ENCODE data around the gene GABBR2. TPM values are rescaled to one million over a fixed set of nuclear protein-coding genes. Genes with fewer than 3 reads are reported as not detected.

Gene GABBR2
- total RNA-seq, 2 donors from 2014 or later = 1.2 to 1.3 TPM

DNA sequence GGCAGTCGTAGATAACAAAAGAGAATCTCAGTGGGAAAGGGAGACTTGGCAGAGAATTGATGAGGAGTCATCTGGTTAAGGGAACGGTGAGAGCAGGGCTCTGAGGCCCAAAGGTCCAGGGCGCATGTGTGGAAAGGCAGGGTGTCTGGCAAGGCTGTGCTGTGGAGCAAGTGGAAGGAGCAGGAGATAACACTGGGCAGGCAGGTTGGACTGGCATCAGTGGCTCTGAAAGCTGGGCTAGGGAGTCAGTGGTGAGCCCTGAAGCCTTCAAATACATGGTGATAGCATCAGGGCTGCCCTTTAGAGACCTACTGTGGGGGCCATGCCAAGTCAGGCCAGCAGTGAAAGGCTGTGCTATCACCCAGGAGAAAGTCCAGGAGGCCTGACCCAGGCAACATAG, 131.3 kb downstream of the GABBR2 start:
- peaks cover 8% of the 10 kb centered on the region for H3K27me3 Mint-ChIP-seq (ENCODE audit: insufficient read depth)
- no peaks in the 10 kb centered on the region for H3K36me3 Mint-ChIP-seq (ENCODE audit: low read depth)
- whole genome bisulfite sequencing, 2 experiments (ENCODE audit: insufficient coverage in 1 of 2, insufficient read length in 1 of 2) = 90 to 100% methylated on average over 1 to 2 of the region's 3 CpGs
- no peaks in the 10 kb centered on the region for H3K9me3 Mint-ChIP-seq
- Histone ChIP-seq H3K4me1 (ENCODE audit: control insufficient read depth, insufficient read depth, low read length) (no peaks in the 10 kb centered on the region), H3K9me3 (ENCODE audit: control insufficient read depth, low read length) (no peaks in the 10 kb centered on the region), H3K27me3 (ENCODE audit: control insufficient read depth, insufficient read depth, low read length, poor library complexity, severe bottlenecking) (peaks cover 4% of the 10 kb centered on the region), H3K4me3 (ENCODE audit: low read length) (no peak overlapping the region), H3K27ac (ENCODE audit: low read depth, low read length) (no peak overlapping the region), H3K9ac (ENCODE audit: extremely low read depth, low read length, poor library complexity, severe bottlenecking) (no peak overlapping the region), H3K36me3 (ENCODE audit: control insufficient read depth, insufficient read depth, low read length) (no peaks in the 10 kb centered on the region)
- TF ChIP-seq, protein P1, sequence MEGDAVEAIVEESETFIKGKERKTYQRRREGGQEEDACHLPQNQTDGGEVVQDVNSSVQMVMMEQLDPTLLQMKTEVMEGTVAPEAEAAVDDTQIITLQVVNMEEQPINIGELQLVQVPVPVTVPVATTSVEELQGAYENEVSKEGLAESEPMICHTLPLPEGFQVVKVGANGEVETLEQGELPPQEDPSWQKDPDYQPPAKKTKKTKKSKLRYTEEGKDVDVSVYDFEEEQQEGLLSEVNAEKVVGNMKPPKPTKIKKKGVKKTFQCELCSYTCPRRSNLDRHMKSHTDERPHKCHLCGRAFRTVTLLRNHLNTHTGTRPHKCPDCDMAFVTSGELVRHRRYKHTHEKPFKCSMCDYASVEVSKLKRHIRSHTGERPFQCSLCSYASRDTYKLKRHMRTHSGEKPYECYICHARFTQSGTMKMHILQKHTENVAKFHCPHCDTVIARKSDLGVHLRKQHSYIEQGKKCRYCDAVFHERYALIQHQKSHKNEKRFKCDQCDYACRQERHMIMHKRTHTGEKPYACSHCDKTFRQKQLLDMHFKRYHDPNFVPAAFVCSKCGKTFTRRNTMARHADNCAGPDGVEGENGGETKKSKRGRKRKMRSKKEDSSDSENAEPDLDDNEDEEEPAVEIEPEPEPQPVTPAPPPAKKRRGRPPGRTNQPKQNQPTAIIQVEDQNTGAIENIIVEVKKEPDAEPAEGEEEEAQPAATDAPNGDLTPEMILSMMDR (conservative IDR thresholded peaks at IDR 0.05) = no peak
- H3K4me3 Mint-ChIP-seq = no peak overlapping the region
- DNase-seq = peak; percentile 7
- H3K27ac Mint-ChIP-seq = no peak overlapping the region
- H3K4me1 Mint-ChIP-seq = no peaks in the 10 kb centered on the region

DNA sequence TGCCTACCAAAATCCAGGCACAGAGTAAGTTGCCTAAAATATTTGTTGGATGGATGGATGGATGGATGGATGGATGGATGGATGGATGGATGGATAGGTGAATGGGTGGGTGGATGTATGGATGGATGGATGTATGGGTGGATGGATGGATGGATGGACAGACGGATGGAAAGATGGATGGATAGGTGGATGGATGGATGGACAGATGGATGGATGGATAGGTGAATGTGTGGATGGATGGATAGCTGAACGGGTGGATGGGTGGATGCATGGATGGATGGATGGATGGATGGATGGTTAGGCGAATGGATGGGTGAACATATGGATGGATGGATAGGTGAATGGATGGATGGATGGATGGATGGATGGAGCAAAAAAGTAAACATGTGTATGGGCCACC, 131.9 kb downstream of the GABBR2 start:
- no peaks in the 10 kb centered on the region for H3K36me3 ChIP-seq (ENCODE audit: control insufficient read depth, insufficient read depth, low read length)
- no peaks in the 10 kb centered on the region for H3K36me3 Mint-ChIP-seq (ENCODE audit: low read depth)
- peak; percentile 7 for DNase-seq
- H3K9ac ChIP-seq (ENCODE audit: extremely low read depth, low read length, poor library complexity, severe bottlenecking) = no peak overlapping the region
- H3K9me3 Mint-ChIP-seq = no peaks in the 10 kb centered on the region
- peaks cover 8% of the 10 kb centered on the region for H3K27me3 Mint-ChIP-seq (ENCODE audit: insufficient read depth)
- WGBS, 2 experiments (ENCODE audit: insufficient coverage in 1 of 2, insufficient read length in 1 of 2) = 77 to 90% methylated on average over 3 of the region's 3 CpGs
- no peaks in the 10 kb centered on the region for H3K9me3 ChIP-seq (ENCODE audit: control insufficient read depth, low read length)
- no peak overlapping the region for H3K27ac Mint-ChIP-seq
- H3K27me3 ChIP-seq (ENCODE audit: control insufficient read depth, insufficient read depth, low read length, poor library complexity, severe bottlenecking) = peaks cover 4% of the 10 kb centered on the region
- H3K4me3 ChIP-seq (ENCODE audit: low read length) = no peak overlapping the region
- H3K4me3 Mint-ChIP-seq = no peak overlapping the region
- H3K4me1 ChIP-seq (ENCODE audit: control insufficient read depth, insufficient read depth, low read length) = no peaks in the 10 kb centered on the region
- TF ChIP-seq, protein P1 (conservative IDR thresholded peaks at IDR 0.05) = no peak
- no peaks in the 10 kb centered on the region for H3K4me1 Mint-ChIP-seq
- no peak overlapping the region for H3K27ac ChIP-seq (ENCODE audit: low read depth, low read length)

DNA sequence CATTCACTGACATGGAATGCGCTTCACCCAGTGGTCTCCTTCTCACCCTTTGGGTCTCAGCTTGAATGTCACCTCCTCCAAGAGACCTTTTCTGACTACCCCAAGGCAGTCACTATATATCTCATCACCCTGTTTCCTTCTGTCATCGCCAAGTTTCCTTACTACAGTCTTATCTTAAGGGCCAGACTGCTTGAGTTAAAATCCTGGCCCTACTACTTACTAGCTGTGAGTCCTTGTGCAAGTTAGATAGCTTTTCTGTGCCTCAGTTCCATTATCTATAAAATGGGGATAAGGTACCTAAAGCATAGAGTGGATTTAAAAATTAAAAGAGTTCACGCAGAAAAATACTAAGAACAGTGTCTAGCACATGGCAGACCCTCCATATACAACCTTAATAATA, 132.4 kb downstream of the GABBR2 start:
- 88 to 94% methylated on average over 2 to 3 of the region's 3 CpGs for WGBS, 2 experiments (ENCODE audit: insufficient coverage in 1 of 2, insufficient read length in 1 of 2)
- Histone ChIP-seq H3K27me3 (ENCODE audit: control insufficient read depth, insufficient read depth, low read length, poor library complexity, severe bottlenecking) (peaks cover 4% of the 10 kb centered on the region), H3K4me3 (ENCODE audit: low read length) (no peak overlapping the region), H3K36me3 (ENCODE audit: control insufficient read depth, insufficient read depth, low read length) (no peaks in the 10 kb centered on the region), H3K9ac (ENCODE audit: extremely low read depth, low read length, poor library complexity, severe bottlenecking) (no peak overlapping the region), H3K9me3 (ENCODE audit: control insufficient read depth, low read length) (no peaks in the 10 kb centered on the region), H3K4me1 (ENCODE audit: control insufficient read depth, insufficient read depth, low read length) (no peaks in the 10 kb centered on the region), H3K27ac (ENCODE audit: low read depth, low read length) (no peak overlapping the region)
- no peak for DNase-seq
- no peaks in the 10 kb centered on the region for H3K4me1 Mint-ChIP-seq
- TF ChIP-seq, protein P1 (conservative IDR thresholded peaks at IDR 0.05) = no peak
- H3K9me3 Mint-ChIP-seq = no peaks in the 10 kb centered on the region
- H3K4me3 Mint-ChIP-seq = no peak overlapping the region
- H3K27me3 Mint-ChIP-seq (ENCODE audit: insufficient read depth) = peaks cover 8% of the 10 kb centered on the region
- no peak overlapping the region for H3K27ac Mint-ChIP-seq
- no peaks in the 10 kb centered on the region for H3K36me3 Mint-ChIP-seq (ENCODE audit: low read depth)
